ENCODE data around the gene MRPS18A. TPM values are rescaled to one million over a fixed set of nuclear protein-coding genes. Genes with fewer than 3 reads are reported as not detected.

The MRPS18A gene
- total and polyA plus RNA-seq, 9 of the 15 experiments (the other 6 are each of a cell fraction or from before 2014, with no cell fraction given): 87.5 to 243 (median 125) TPM

GRCh38 chr6:43627008-43627825 lies 60.4 kb downstream of the MRPS18A start (continued):
- TF ChIP-seq CUX1 (CRISPR knock-in tag; IDR thresholded peaks at IDR 0.05): peak; percentile 87
- no peak for TF ChIP-seq POLR3G (IDR thresholded peaks at IDR 0.05; ENCODE audit: extremely low read depth, insufficient read length, insufficient replicate concordance)
- peak; percentile 95 for TF ChIP-seq SMAD3 (CRISPR knock-in tag; conservative IDR thresholded peaks at IDR 0.05)
- peak; percentile 93 for TF ChIP-seq CEBPB (tag; IDR thresholded peaks at IDR 0.05)
- no peak for TF ChIP-seq ZMIZ1 (IDR thresholded peaks at IDR 0.05; ENCODE audit: low read depth in 2 of 2, low read length in 2 of 2)
- TF ChIP-seq TCF15 (CRISPR knock-in tag; IDR thresholded peaks at IDR 0.05): peak; percentile 88
- peak; percentile 93 for TF ChIP-seq ZNF644 (tag; IDR thresholded peaks at IDR 0.05; ENCODE audit: low read depth)
- no peak for TF ChIP-seq SLC30A9 (CRISPR knock-in tag; IDR thresholded peaks at IDR 0.05)
- peak in 1 of 2 experiments; percentile 86; a peak in 2 of 4 replicates for TF ChIP-seq ZNF639 (CRISPR knock-in tag; conservative IDR thresholded peaks at IDR 0.05 in 1 of 2, IDR thresholded peaks at IDR 0.05 in 1 of 2)
- no peak for TF ChIP-seq ZNF347 (CRISPR knock-in tag; IDR thresholded peaks at IDR 0.05; ENCODE audit: low read depth)
- no peak for TF ChIP-seq IRF2 (CRISPR knock-in tag; IDR thresholded peaks at IDR 0.05)
- peak; percentile 78 for TF ChIP-seq ZKSCAN8 (CRISPR knock-in tag; IDR thresholded peaks at IDR 0.05)
- TF ChIP-seq ZNF445 (CRISPR knock-in tag; IDR thresholded peaks at IDR 0.05; ENCODE audit: low read depth): no peak
- no peak for TF ChIP-seq KAT2B (IDR thresholded peaks at IDR 0.05; ENCODE audit: low read depth, low read length)
- peak; percentile 57 for TF ChIP-seq TBP (optimal IDR thresholded peaks at IDR 0.05; ENCODE audit: low read depth, low read length)
- TF ChIP-seq DMBX1 (CRISPR knock-in tag; IDR thresholded peaks at IDR 0.05; ENCODE audit: borderline replicate concordance): peak; percentile 93
